GM12892 (cell line): ENCODE measurements around the gene POLN.

ENCODE experiments used
- POLR2A ChIP-seq: IDR thresholded peaks from 2 replicates; pipeline ENCODE4 v1.6.1; 2011; ENCODE audit warnings: low read depth, low read length, control low read depth
- POLR2AphosphoS5 ChIP-seq: IDR thresholded peaks from 2 replicates; pipeline ENCODE4 v1.6.1; 2011; ENCODE audit warnings: low read depth, low read length, control low read depth

GRCh38 chr4:2246384-2247127 is 4.6 kb upstream of the POLN start:
- no peak for TF ChIP-seq POLR2AphosphoS5
- TF ChIP-seq POLR2A, result no peak
